GM23338 (cell line): ENCODE measurements around the gene R3HDM2. TPM values are rescaled to one million over a fixed set of nuclear protein-coding genes. Genes with fewer than 3 reads are reported as not detected.
"Not testable (repeated sequence)": the region's sequence is repeated elsewhere in the genome, so short reads cannot be mapped to it uniquely, and the experiment has no call there.

ENCODE experiments used
- ATAC-seq: fragments of 200-7000 bp; cut with Tn5 transposase; 3 replicates; pipeline ENCODE4 v1.9.1; 2020
- DNase-seq: peaks from one replicate; pipeline ENCODE4 v3.0.0-alpha.2; 2015; ENCODE audit warnings: low spot score
- H2AFZ ChIP-seq: fragments of 200-600 bp; sonication (generic); 2 replicates; pipeline ENCODE4 v1.8.0; 2016; ENCODE audit warnings: antibody characterized with exemption, mild to moderate bottlenecking, moderate library complexity
- H3F3A ChIP-seq: fragments of 200-600 bp; sonication (generic); replicated peaks from 2 replicates; pipeline ENCODE4 v1.8.0; 2017; ENCODE audit warnings: antibody characterized with exemption, mixed run types, low read depth
- H3K27ac ChIP-seq: fragments of 200-600 bp; sonication (generic); 2 replicates; pipeline ENCODE4 v1.6.1; 2016; ENCODE audit warnings: low read depth
- H3K27me3 ChIP-seq: fragments of 200-600 bp; sonication (generic); 2 replicates; pipeline ENCODE4 v1.8.0; 2016; ENCODE audit warnings: mild to moderate bottlenecking, mixed run types, moderate library complexity; ENCODE audit not compliant: insufficient read depth
- H3K36me3 ChIP-seq: fragments of 200-600 bp; sonication (generic); 2 replicates; pipeline ENCODE4 v1.8.0; 2016; ENCODE audit warnings: mild to moderate bottlenecking; ENCODE audit not compliant: insufficient read depth
- H3K4me1 ChIP-seq: fragments of 200-600 bp; sonication (generic); 2 replicates; pipeline ENCODE4 v1.8.0; 2016; ENCODE audit warnings: mild to moderate bottlenecking, moderate library complexity; ENCODE audit not compliant: insufficient read depth
- H3K4me2 ChIP-seq: fragments of 200-600 bp; sonication (generic); 2 replicates; pipeline ENCODE4 v1.7.1; 2017; ENCODE audit warnings: mixed run types
- H3K4me3 ChIP-seq: fragments of 200-600 bp; sonication (generic); 2 replicates; pipeline ENCODE4 v1.6.1; 2016; ENCODE audit warnings: mixed run types
- H3K79me2 ChIP-seq: fragments of 200-600 bp; sonication (generic); replicated peaks from 2 replicates; pipeline ENCODE4 v1.8.0; 2017; ENCODE audit warnings: mild to moderate bottlenecking; ENCODE audit not compliant: insufficient read depth
- H3K9me2 ChIP-seq: fragments of 200-600 bp; sonication (generic); 2 replicates; pipeline ENCODE4 v1.8.0; 2017; ENCODE audit not compliant: insufficient read depth
- H4K20me1 ChIP-seq: fragments of 200-600 bp; sonication (generic); replicated peaks from 2 replicates; pipeline ENCODE4 v1.8.0; 2017; ENCODE audit warnings: mild to moderate bottlenecking; ENCODE audit not compliant: insufficient read depth
- H3K27ac Mint-ChIP-seq: 2 replicates; pipeline ENCODE4 v1.8.0; 2020; ENCODE audit warnings: inconsistent platforms, mild to moderate bottlenecking, moderate library complexity, mixed read lengths
- H3K27me3 Mint-ChIP-seq: 3 replicates; pipeline ENCODE4 v1.8.0; 2022; ENCODE audit warnings: low read depth, mild to moderate bottlenecking, moderate library complexity, mixed read lengths, inconsistent platforms; ENCODE audit not compliant: insufficient read depth, poor library complexity
- H3K36me3 Mint-ChIP-seq: 3 replicates; pipeline ENCODE4 v1.8.0; 2021; ENCODE audit warnings: low read depth, mild to moderate bottlenecking, inconsistent platforms, moderate library complexity, mixed read lengths
- H3K4me1 Mint-ChIP-seq: 3 replicates; pipeline ENCODE4 v1.8.0; 2020; ENCODE audit warnings: mild to moderate bottlenecking, inconsistent platforms, mixed read lengths
- H3K4me3 Mint-ChIP-seq: 3 replicates; pipeline ENCODE4 v1.8.0; 2021; ENCODE audit warnings: moderate library complexity, mild to moderate bottlenecking, inconsistent platforms, mixed read lengths
- H3K9me3 Mint-ChIP-seq: 3 replicates; pipeline ENCODE4 v1.8.0; 2020; ENCODE audit warnings: moderate library complexity, mild to moderate bottlenecking, inconsistent platforms, mixed read lengths
- CTCF ChIP-seq, 2 experiments: fragments of 200-600 bp in 1 of 2; sonication (generic) in 1 of 2; conservative IDR thresholded peaks; 2 replicates each; pipeline versions ENCODE4 v1.5.1 to v1.6.1; 2016 to 2017; ENCODE audit warnings: antibody characterized with exemption in 2 of 2, low read depth in 2 of 2, mild to moderate bottlenecking in 2 of 2, moderate library complexity in 1 of 2
- POLR2AphosphoS5 ChIP-seq: IDR thresholded peaks from 2 replicates; pipeline ENCODE4 v1.6.1; 2016; ENCODE audit warnings: antibody characterized with exemption, low read depth
- REST ChIP-seq: IDR thresholded peaks from one replicate; pipeline ENCODE4 v1.6.1; 2018; ENCODE audit warnings: antibody characterized with exemption; ENCODE audit not compliant: unreplicated experiment
- ZNF114 ChIP-seq: fragments of 250-450 bp; sonication (Bioruptor Pico); IDR thresholded peaks from 2 replicates; pipeline ENCODE4 v1.5.0; 2020; ENCODE audit warnings: mild to moderate bottlenecking, moderate library complexity
- ZNF331 ChIP-seq: fragments of 250-450 bp; sonication (Bioruptor Pico); IDR thresholded peaks from 2 replicates; pipeline ENCODE4 v1.5.0; 2020; ENCODE audit warnings: low read depth, mild to moderate bottlenecking, moderate library complexity
- polyA plus RNA-seq: library from polyadenylated mRNA; unstranded; fragments of >200 nt; fragmentation: Nextera tagmentation; extraction: Ambion mirVana; gene quantifications from 2 replicates; pipeline ENCODE4 v1.2.1, GENCODE V29; 2016
- total RNA-seq: library from RNA; depleted of rRNA; stranded (reverse); fragments of >200 nt; shearing (Covaris generic); gene quantifications from 2 replicates; pipeline ENCODE4 v1.2.3, GENCODE V29; 2014
- TF ChIP-seq, protein P1 (sequence below): IDR thresholded peaks from 2 replicates; pipeline ENCODE4 v1.6.1; 2016; ENCODE audit warnings: antibody characterized with exemption

Gene R3HDM2
- total and polyA plus RNA-seq, 2 experiments from 2014 or later, result 9.6 to 19.6 TPM

GRCh38 chr12:57276935-57277563 is 153.8 kb downstream of the R3HDM2 start:
- Mint-ChIP-seq H3K4me3 (no peak overlapping the region), H3K9me3 (no peaks in the 10 kb centered on the region), H3K4me1 (peaks cover 17% of the 10 kb centered on the region), H3K36me3 (peaks cover 20% of the 10 kb centered on the region), H3K27me3 (peaks cover 4% of the 10 kb centered on the region), H3K27ac (peak overlapping the region; percentile 81; the same call in 1 of the 2 replicates)
- H4K20me1 ChIP-seq, result no peaks in the 10 kb centered on the region
- TF ChIP-seq, protein P1, sequence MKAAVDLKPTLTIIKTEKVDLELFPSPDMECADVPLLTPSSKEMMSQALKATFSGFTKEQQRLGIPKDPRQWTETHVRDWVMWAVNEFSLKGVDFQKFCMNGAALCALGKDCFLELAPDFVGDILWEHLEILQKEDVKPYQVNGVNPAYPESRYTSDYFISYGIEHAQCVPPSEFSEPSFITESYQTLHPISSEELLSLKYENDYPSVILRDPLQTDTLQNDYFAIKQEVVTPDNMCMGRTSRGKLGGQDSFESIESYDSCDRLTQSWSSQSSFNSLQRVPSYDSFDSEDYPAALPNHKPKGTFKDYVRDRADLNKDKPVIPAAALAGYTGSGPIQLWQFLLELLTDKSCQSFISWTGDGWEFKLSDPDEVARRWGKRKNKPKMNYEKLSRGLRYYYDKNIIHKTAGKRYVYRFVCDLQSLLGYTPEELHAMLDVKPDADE, result no peak
- no peak for TF ChIP-seq ZNF331
- TF ChIP-seq POLR2AphosphoS5, result no peak
- TF ChIP-seq CTCF (conservative IDR thresholded peaks at IDR 0.05; ENCODE audit: low read depth in 2 of 2), result peak; percentile 63 to 69
- no peak for TF ChIP-seq ZNF114 (CRISPR knock-in tag)
- H3K4me2 ChIP-seq, result no peak overlapping the region
- peak; percentile 47 for ATAC-seq
- no peaks in the 10 kb centered on the region for H3K27me3 ChIP-seq
- no peak overlapping the region for H2AFZ ChIP-seq
- H3F3A ChIP-seq, result 0 out of 2 replicates have a peak, but pooled peaks cover 5% of the 10 kb centered on the region
- H3K9me2 ChIP-seq, result no peaks in the 10 kb centered on the region
- 0 out of 2 replicates have a peak, but pooled peaks cover 9% of the 10 kb centered on the region for H3K4me1 ChIP-seq
- no peaks in the 10 kb centered on the region for H3K79me2 ChIP-seq
- no peak overlapping the region for H3K4me3 ChIP-seq
- 0 out of 2 replicates have a peak, but pooled peaks cover 5% of the 10 kb centered on the region for H3K36me3 ChIP-seq
- peak; percentile 75 for DNase-seq
- H3K27ac ChIP-seq, result no peak overlapping the region

DNA sequence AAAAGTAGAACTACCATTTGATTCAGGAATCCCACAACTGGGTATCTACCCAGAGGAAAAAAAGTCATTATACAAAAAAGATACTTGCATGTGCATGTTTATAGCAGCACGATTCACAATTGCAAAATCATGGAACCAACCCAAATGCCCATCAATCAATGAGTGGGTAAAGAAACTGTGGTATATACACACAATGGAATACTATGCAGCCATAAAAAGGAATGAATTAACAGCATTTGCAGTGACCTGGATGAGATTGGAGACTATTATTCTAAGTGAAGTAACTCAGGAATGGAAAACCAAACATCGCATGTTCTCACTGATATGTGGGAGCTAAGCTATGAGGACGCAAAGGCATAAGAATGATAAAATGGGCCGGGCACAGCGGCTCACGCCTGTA is 154.6 kb downstream of the R3HDM2 start:
- not testable (repeated sequence) for H3K27ac ChIP-seq, H3K4me3 Mint-ChIP-seq, H3K27ac Mint-ChIP-seq, H3F3A ChIP-seq, H3K36me3 ChIP-seq, DNase-seq, H3K4me1 ChIP-seq, H3K9me2 ChIP-seq, H3K4me3 ChIP-seq, H3K27me3 Mint-ChIP-seq, H3K9me3 Mint-ChIP-seq, ATAC-seq, H2AFZ ChIP-seq, H3K4me2 ChIP-seq, H3K79me2 ChIP-seq, H4K20me1 ChIP-seq, H3K27me3 ChIP-seq
- Mint-ChIP-seq H3K36me3 (peaks cover 16% of the 10 kb centered on the region), H3K4me1 (peaks cover 19% of the 10 kb centered on the region)

GRCh38 chr12:57273516-57273915 is 157.3 kb downstream of the R3HDM2 start:
- no peak for DNase-seq
- Histone ChIP-seq H3K27me3 (no peaks in the 10 kb centered on the region), H3K4me3 (no peak overlapping the region), H3K9me2 (no peaks in the 10 kb centered on the region), H2AFZ (no peak overlapping the region), H4K20me1 (no peaks in the 10 kb centered on the region), H3K4me1 (no peaks in the 10 kb centered on the region), H3K27ac (no peak overlapping the region), H3K36me3 (peaks cover 5% of the 10 kb centered on the region; the same call in 1 of the 2 replicates), H3K79me2 (no peaks in the 10 kb centered on the region), H3F3A (0 out of 2 replicates have a peak, but pooled peaks cover 3% of the 10 kb centered on the region), H3K4me2 (no peak overlapping the region)
- Mint-ChIP-seq H3K9me3 (no peaks in the 10 kb centered on the region), H3K4me1 (peaks cover 10% of the 10 kb centered on the region; the same call in 2 of the 3 replicates), H3K27ac (no peak overlapping the region), H3K27me3 (no peaks in the 10 kb centered on the region), H3K36me3 (peaks cover 18% of the 10 kb centered on the region), H3K4me3 (no peak overlapping the region)
- ATAC-seq, result no peak
- no peak for TF ChIP-seq REST
- no peak for TF ChIP-seq ZNF114 (CRISPR knock-in tag)
